ENCODE measurements around the gene KIRREL2. TPM values are rescaled to one million over a fixed set of nuclear protein-coding genes. Genes with fewer than 3 reads are reported as not detected.
A peak's percentile ranks its signal among the peaks of the same experiment; 100 is the strongest.

Gene KIRREL2
- total and polyA plus RNA-seq, 2 experiments from 2014 or later = 3.6 to 9.9 TPM

- ATAC-seq = peak; percentile 2; the same call in 1 of the 3 replicates
Observed at GRCh38 chr19:35872180-35872579, 15.5 kb downstream of the KIRREL2 start.

More at GRCh38 chr19:35872180-35872579, 15.5 kb downstream of the KIRREL2 start:
- DNase-seq (ENCODE audit: low spot score) = peak; percentile 63
- peaks cover 12% of the 10 kb centered on the region for H3K4me1 ChIP-seq (ENCODE audit: insufficient read depth)
- Mint-ChIP-seq H3K27ac (peak overlapping the region; percentile 77), H3K4me3 (peak overlapping the region; percentile 26; the same call in 2 of the 3 replicates), H3K4me1 (peaks cover 23% of the 10 kb centered on the region), H3K27me3 (ENCODE audit: insufficient read depth, low read depth, poor library complexity) (peaks cover 29% of the 10 kb centered on the region), H3K36me3 (ENCODE audit: low read depth) (no peaks in the 10 kb centered on the region; the same call in 2 of the 3 replicates), H3K9me3 (no peaks in the 10 kb centered on the region; the same call in 2 of the 3 replicates)
- no peaks in the 10 kb centered on the region for H3K79me2 ChIP-seq (replicated peaks; ENCODE audit: insufficient read depth)
- no peak overlapping the region for H3K4me2 ChIP-seq
- H3K36me3 ChIP-seq (ENCODE audit: insufficient read depth) = no peaks in the 10 kb centered on the region
- H4K20me1 ChIP-seq (replicated peaks; ENCODE audit: insufficient read depth) = no peaks in the 10 kb centered on the region
- H3K27ac ChIP-seq (ENCODE audit: low read depth) = no peak overlapping the region
- peaks cover 15% of the 10 kb centered on the region; the same call in 1 of the 2 replicates for H3F3A ChIP-seq (replicated peaks; ENCODE audit: low read depth)
- peaks cover 11% of the 10 kb centered on the region for H3K27me3 ChIP-seq (ENCODE audit: insufficient read depth)
- no peak overlapping the region for H3K4me3 ChIP-seq
- TF ChIP-seq EZH2 (IDR thresholded peaks at IDR 0.05; ENCODE audit: low read depth, unreplicated experiment) (no peak), NANOG (IDR thresholded peaks at IDR 0.05; ENCODE audit: borderline replicate concordance) (no peak), ZNF331 (CRISPR knock-in tag; IDR thresholded peaks at IDR 0.05; ENCODE audit: low read depth) (no peak), POLR2AphosphoS5 (IDR thresholded peaks at IDR 0.05; ENCODE audit: low read depth) (no peak), STAT1 (IDR thresholded peaks at IDR 0.05; ENCODE audit: unreplicated experiment) (no peak), ZNF462 (CRISPR knock-in tag; IDR thresholded peaks at IDR 0.05) (no peak), ETS1 (IDR thresholded peaks at IDR 0.05) (peak; percentile 98), CREB1 (CRISPR knock-in tag; IDR thresholded peaks at IDR 0.05; ENCODE audit: low read depth) (no peak), ZNF114 (CRISPR knock-in tag; IDR thresholded peaks at IDR 0.05) (no peak)
- 0 out of 2 replicates have a peak overlapping the region, but pooled peaks have one; percentile 5 for H2AFZ ChIP-seq
- H3K9me2 ChIP-seq (ENCODE audit: insufficient read depth) = no peaks in the 10 kb centered on the region
